K562 treated with DMSO at 1 percent for 4 hours (cell line): Measurements from ENCODE around the gene TEN1. TPM values are rescaled to one million over a fixed set of nuclear protein-coding genes. Genes with fewer than 3 reads are reported as not detected.

Source experiments
- total RNA-seq: library from RNA; unstranded; fragments of 300-600 nt; gene quantifications from 2 replicates; pipeline ENCODE4 v1.2.3, GENCODE V29; 2022; ENCODE audit not compliant: insufficient read depth

The TEN1 gene, protein sequence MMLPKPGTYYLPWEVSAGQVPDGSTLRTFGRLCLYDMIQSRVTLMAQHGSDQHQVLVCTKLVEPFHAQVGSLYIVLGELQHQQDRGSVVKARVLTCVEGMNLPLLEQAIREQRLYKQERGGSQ
- 23.1 and 24.3 TPM in 2 replicates for total RNA-seq

DNA sequence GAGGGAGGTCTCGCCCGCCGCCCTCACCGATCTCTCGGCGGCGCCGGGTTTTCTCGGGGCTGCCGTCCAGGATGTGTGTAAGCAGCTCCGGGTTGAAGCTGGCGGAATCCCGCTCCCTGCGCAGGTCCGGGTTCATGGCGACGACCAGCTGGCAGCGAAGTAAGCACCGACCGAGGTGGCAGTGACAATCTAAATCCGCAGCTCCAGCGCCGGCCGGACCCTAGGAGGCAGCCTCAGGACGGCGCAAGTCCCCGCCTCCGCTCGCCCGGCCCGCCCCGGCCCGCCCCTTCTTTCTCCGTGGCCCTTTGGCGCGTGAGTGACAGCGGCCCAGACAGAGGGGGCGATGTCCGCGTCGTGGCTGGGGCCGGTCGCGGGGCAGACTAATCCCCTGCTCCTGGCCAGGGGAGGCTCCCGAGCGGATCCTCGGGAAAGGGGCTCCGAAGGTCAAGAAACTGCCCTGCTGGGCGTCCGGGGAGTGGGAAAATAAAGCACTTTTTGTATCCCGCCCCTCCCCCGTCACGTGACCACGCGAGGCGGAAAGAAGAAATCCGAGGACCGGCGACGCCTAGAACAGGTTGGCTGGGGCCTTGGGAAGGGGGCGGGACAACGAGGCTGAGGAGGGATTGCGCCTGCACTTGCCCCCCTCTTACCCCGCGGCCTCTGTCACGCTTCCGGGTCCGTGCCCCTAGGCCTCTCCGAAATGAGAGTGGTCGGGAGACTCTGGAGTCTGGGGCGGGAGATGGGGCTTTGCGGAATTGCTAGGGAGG lies at the start of gene TEN1, which contains the start of gene ACOX1:
TEN1 (plus strand) TSS at position 303 of the 767 bp plus-strand sequence. CDS start 6,953 bp downstream, outside the sequence.
ACOX1 (minus strand) TSS at position 229 of the 767 bp plus-strand sequence; CDS start at position 136, 93 bp downstream.

DNA sequence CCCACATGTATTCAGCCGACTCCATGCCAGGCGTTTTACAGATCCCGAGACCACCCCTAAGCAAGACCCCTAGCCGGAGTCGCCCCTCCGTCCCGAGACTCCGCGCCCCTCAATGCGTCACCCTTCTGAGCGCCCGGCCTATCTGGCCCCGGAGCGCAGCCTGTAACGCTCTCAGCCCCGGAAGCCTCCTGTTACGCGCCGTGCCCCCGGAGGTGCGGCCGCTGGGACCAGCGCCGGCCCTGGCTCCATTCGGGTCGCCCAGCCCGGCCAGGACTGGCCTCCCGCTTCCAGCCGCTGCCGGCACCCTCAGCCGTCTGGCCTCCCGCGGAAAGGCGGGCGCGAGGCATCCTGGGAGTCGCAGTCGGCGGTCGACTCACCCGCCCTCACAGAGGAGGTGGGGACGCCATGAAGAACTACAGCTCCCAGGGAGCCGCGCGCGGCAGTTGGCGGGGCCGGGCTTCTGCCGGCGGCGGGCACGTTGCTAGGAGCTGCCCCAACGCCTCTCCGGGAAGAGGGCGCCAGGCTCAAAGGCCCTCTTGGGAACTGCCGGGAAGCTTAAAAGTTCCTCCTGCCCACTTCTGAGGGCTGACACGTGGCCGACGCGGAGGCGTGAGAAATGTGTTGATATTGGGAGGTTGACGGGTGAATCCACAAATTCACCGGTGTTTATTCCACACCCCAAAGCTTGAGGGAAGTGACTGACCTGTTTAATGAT lies 38.2 kb upstream of the TEN1 start, which contains the start of gene FBF1:
FBF1 (minus strand) TSS at position 316 of the 715 bp plus-strand sequence. CDS start 2,893 bp downstream, outside the sequence.

DNA sequence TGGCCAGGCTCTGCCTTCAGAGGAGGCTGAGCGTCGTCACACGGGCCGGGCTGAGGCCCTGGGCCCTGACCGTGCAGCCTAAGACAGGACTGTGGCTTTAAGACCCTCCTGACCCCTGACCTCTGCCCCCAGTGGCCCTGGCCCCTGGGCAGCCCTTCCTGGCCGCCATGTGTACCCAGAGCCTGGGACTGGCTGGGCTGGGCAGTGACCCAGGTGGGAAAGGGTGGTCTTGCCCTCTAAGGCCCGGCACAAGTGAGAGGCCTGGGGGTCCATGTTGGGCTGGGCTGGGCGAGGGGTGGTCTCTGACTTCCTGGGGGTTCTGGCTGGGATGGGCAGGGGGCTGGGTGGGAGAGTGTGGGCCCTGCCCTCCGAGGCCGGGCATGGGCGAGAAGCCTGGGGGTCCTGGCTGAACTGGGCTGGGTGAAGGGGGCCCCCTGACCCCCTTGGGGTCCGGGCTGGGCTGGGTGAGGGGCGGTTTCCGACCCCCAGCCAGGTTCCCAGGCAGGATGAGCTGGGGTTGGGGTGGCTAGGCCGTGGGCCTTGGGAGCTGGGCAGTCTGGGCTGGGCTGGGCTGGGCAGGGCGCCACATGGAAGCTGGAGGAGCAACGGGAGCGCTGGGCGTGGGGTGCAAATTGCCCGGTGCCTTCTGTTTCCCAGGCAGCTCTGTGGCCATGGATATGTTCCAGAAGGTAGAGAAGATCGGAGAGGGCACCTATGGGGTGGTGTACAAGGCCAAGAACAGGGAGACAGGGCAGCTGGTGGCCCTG lies 21.9 kb downstream of the TEN1 start, which contains the start of gene CDK3:
CDK3 (plus strand) TSS at position 101 of the 767 bp plus-strand sequence; CDS start at position 672, 571 bp downstream.

DNA sequence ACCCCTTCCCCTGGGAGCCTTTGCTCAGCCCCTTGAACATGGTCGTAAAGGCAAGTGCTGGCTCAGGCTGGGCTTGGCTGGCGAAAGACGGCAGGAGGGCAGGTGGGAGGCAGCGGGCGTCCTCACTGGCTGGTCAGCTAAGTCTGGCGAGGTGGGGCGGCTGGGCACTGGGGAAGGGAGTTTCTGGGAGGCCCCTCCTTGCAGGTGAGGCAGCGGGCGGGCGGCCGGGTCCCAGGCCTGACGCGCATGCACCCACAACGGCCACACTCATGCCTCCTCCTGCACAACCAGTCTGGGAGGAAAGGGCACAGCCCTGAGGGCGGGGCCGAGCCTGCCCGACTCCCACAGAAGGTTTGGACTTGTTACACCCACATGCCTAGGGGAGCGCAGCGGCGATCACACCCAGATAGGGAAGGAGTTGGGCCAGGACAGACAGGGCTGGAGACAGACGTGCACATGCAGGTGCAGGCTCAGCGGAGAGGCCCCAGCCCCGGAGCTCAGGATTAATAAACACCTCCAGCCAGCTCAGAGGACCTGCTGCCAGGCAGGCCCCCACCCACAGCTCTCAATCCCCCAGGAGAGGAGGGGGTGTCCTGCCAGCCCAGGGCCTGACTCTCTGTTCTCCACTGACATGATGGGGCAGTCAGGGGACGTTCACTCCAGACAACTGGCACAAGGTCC lies 48.3 kb downstream of the TEN1 start, which contains the start of gene EVPL:
EVPL (minus strand) TSS at position 148 of the 681 bp plus-strand sequence; CDS start at position 40, 108 bp downstream.

Other genes with a start within 250 kb of the TEN1 start
- gene GALK1, start 214.0 kb upstream of the TEN1 start, total RNA-seq: 44.8 and 73.0 TPM in 2 replicates
- 45.3 and 46.6 TPM in 2 replicates for gene UNK, start 194.4 kb upstream of the TEN1 start, total RNA-seq
- gene UNC13D, start 134.8 kb upstream of the TEN1 start, total RNA-seq: 164 and 167 TPM in 2 replicates
- gene WBP2, start 123.9 kb upstream of the TEN1 start, total RNA-seq: 133 TPM in 2 replicates
- 2.6 and 3.6 TPM in 2 replicates for gene TRIM47, start 100.7 kb upstream of the TEN1 start, total RNA-seq
- 21.2 and 26.6 TPM in 2 replicates for gene TRIM65, start 82.3 kb upstream of the TEN1 start, total RNA-seq
- 82.4 and 95.4 TPM in 2 replicates for gene MRPL38, start 74.4 kb upstream of the TEN1 start, total RNA-seq
- gene FBF1, start 38.2 kb upstream of the TEN1 start, total RNA-seq: 4.3 and 6.4 TPM in 2 replicates
- 13.2 and 15.1 TPM in 2 replicates for gene ACOX1, start 74 bp upstream of the TEN1 start, total RNA-seq
- gene CDK3, start 21.6 kb downstream of the TEN1 start, total RNA-seq: 3.5 and 10.1 TPM in 2 replicates
- gene EVPL, start 48.1 kb downstream of the TEN1 start, total RNA-seq: not detected in 2 replicates
- 87.4 and 92.9 TPM in 2 replicates for gene SRP68, start 93.3 kb downstream of the TEN1 start, total RNA-seq
- not detected in 2 replicates for gene GALR2, start 95.5 kb downstream of the TEN1 start, total RNA-seq
- gene ZACN, start 99.9 kb downstream of the TEN1 start, total RNA-seq: 2.0 and 4.2 TPM in 2 replicates
- 24.7 and 24.9 TPM in 2 replicates for gene EXOC7, start 124.5 kb downstream of the TEN1 start, total RNA-seq
- 0.82 TPM in 1 of 2 replicates, not detected in the other for gene FOXJ1, start 162.0 kb downstream of the TEN1 start, total RNA-seq